Neural cell (in vitro differentiated cells): ENCODE measurements around the gene LAMP1.
"Not testable (repeated sequence)": the region's sequence is repeated elsewhere in the genome, so short reads cannot be mapped to it uniquely, and the experiment has no call there.

Experiments
- CTCF ChIP-seq: fragments of 450-650 bp; IDR thresholded peaks from 2 replicates; pipeline ENCODE4 v1.5.1; 2014; ENCODE audit warnings: antibody characterized with exemption, mild to moderate bottlenecking, moderate library complexity; ENCODE audit not compliant: poor library complexity, severe bottlenecking
- EP300 ChIP-seq: fragments of 450-650 bp; conservative IDR thresholded peaks from 2 replicates; pipeline ENCODE4 v1.6.1; 2014; ENCODE audit warnings: antibody characterized with exemption, mild to moderate bottlenecking, moderate library complexity; ENCODE audit not compliant: poor library complexity, severe bottlenecking
- EZH2 ChIP-seq: fragments of 200-600, 300-800 bp; shearing (Covaris generic), sonication (generic); IDR thresholded peaks from 2 replicates; pipeline ENCODE4 v1.6.1; 2014; ENCODE audit warnings: antibody characterized with exemption, low read length, borderline replicate concordance, mild to moderate bottlenecking; ENCODE audit not compliant: insufficient read depth, poor library complexity, severe bottlenecking
- MXI1 ChIP-seq: fragments of 450-650 bp; conservative IDR thresholded peaks from 2 replicates; pipeline ENCODE4 v1.6.1; 2014; ENCODE audit warnings: antibody characterized with exemption, mild to moderate bottlenecking; ENCODE audit not compliant: poor library complexity, severe bottlenecking
- RAD21 ChIP-seq: fragments of 450-650 bp; conservative IDR thresholded peaks from 2 replicates; pipeline ENCODE4 v1.6.1; 2014; ENCODE audit warnings: antibody characterized with exemption, mild to moderate bottlenecking, moderate library complexity
- SMC3 ChIP-seq: fragments of 450-650 bp; conservative IDR thresholded peaks from 2 replicates; pipeline ENCODE4 v1.6.1; 2014; ENCODE audit warnings: antibody characterized with exemption, mild to moderate bottlenecking, moderate library complexity; ENCODE audit not compliant: poor library complexity

DNA sequence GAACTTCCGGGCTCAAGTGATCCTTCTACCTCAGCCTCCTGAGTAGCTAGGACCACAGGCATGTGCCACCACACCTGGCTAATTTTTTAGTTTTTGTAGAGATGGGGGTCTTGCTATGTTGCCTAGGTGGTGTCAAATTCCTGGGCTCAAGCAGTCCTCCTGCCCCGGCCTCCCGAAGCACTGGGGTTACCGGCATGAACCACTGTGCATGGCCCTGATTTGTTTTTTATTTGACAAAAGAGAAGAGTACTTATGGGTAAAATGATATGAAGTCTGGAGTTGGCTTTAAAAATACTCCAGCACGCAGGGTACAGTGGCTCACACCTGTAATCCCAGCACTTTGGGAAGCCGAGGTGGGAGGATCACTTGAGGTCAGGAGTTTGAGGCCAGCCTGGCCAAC is 71.3 kb downstream of the LAMP1 start:
- not testable (repeated sequence) for TF ChIP-seq EZH2, CTCF, MXI1, RAD21, SMC3, EP300
